Nephron (organoid): Measurements from ENCODE around the gene DPP10.

Source experiments
- H3K27ac Mint-ChIP-seq, 3 experiments: 2 replicates each; pipeline ENCODE4 v1.8.0; 2020; ENCODE audit warnings: mixed read lengths in 3 of 3, mild to moderate bottlenecking in 2 of 3, moderate library complexity in 1 of 3
- H3K27me3 Mint-ChIP-seq: 2 replicates; pipeline ENCODE4 v1.8.0; 2021; ENCODE audit warnings: low read depth, mild to moderate bottlenecking, moderate library complexity, mixed read lengths
- H3K36me3 Mint-ChIP-seq: 2 replicates; pipeline ENCODE4 v1.8.0; 2020; ENCODE audit warnings: low read depth, mixed read lengths
- H3K4me1 Mint-ChIP-seq: 2 replicates; pipeline ENCODE4 v1.8.0; 2020; ENCODE audit warnings: mixed read lengths
- H3K4me3 Mint-ChIP-seq, 3 experiments: 2 replicates each; pipeline ENCODE4 v1.8.0; 2020; ENCODE audit warnings: mild to moderate bottlenecking in 3 of 3, mixed read lengths in 3 of 3, moderate library complexity in 2 of 3
- H3K9me3 Mint-ChIP-seq: 2 replicates; pipeline ENCODE4 v1.8.0; 2020; ENCODE audit warnings: mixed read lengths
- TF ChIP-seq, protein P1 (sequence below), 3 experiments: fragments of 200-600 bp; sonication (generic); IDR thresholded peaks; one replicate each; pipeline ENCODE4 v1.5.0; 2021; ENCODE audit warnings: antibody characterized with exemption in 3 of 3; ENCODE audit not compliant: unreplicated experiment in 3 of 3

The DPP10 gene

GRCh38 chr2:114683251-114683650 lies 240.8 kb downstream of the DPP10 start:
- no peaks in the 10 kb centered on the region for H3K4me1 Mint-ChIP-seq
- H3K27me3 Mint-ChIP-seq, result no peaks in the 10 kb centered on the region
- H3K36me3 Mint-ChIP-seq, result no peaks in the 10 kb centered on the region
- H3K9me3 Mint-ChIP-seq, result no peaks in the 10 kb centered on the region
- TF ChIP-seq, protein P1, sequence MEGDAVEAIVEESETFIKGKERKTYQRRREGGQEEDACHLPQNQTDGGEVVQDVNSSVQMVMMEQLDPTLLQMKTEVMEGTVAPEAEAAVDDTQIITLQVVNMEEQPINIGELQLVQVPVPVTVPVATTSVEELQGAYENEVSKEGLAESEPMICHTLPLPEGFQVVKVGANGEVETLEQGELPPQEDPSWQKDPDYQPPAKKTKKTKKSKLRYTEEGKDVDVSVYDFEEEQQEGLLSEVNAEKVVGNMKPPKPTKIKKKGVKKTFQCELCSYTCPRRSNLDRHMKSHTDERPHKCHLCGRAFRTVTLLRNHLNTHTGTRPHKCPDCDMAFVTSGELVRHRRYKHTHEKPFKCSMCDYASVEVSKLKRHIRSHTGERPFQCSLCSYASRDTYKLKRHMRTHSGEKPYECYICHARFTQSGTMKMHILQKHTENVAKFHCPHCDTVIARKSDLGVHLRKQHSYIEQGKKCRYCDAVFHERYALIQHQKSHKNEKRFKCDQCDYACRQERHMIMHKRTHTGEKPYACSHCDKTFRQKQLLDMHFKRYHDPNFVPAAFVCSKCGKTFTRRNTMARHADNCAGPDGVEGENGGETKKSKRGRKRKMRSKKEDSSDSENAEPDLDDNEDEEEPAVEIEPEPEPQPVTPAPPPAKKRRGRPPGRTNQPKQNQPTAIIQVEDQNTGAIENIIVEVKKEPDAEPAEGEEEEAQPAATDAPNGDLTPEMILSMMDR (IDR thresholded peaks at IDR 0.05; ENCODE audit: unreplicated experiment in 3 of 3), result no peak
- H3K27ac Mint-ChIP-seq, result no peak overlapping the region
- no peak overlapping the region for H3K4me3 Mint-ChIP-seq

- H3K9me3 Mint-ChIP-seq, result no peaks in the 10 kb centered on the region
- H3K27me3 Mint-ChIP-seq, result no peaks in the 10 kb centered on the region
- no peak overlapping the region for H3K4me3 Mint-ChIP-seq
- H3K27ac Mint-ChIP-seq, result no peak overlapping the region
- TF ChIP-seq, protein P1 (IDR thresholded peaks at IDR 0.05; ENCODE audit: unreplicated experiment in 3 of 3), result no peak
- no peaks in the 10 kb centered on the region for H3K36me3 Mint-ChIP-seq
- peaks cover 8% of the 10 kb centered on the region for H3K4me1 Mint-ChIP-seq
These were observed 242.0 kb downstream of the DPP10 start for GRCh38 chr2:114684403-114684802.

- Mint-ChIP-seq H3K4me1 (peaks cover 8% of the 10 kb centered on the region), H3K4me3 (no peak overlapping the region), H3K36me3 (no peaks in the 10 kb centered on the region), H3K9me3 (no peaks in the 10 kb centered on the region), H3K27ac (no peak overlapping the region), H3K27me3 (no peaks in the 10 kb centered on the region)
- TF ChIP-seq, protein P1 (IDR thresholded peaks at IDR 0.05; ENCODE audit: unreplicated experiment in 3 of 3), result no peak
These were observed 242.7 kb downstream of the DPP10 start for GRCh38 chr2:114685102-114685501.

DNA sequence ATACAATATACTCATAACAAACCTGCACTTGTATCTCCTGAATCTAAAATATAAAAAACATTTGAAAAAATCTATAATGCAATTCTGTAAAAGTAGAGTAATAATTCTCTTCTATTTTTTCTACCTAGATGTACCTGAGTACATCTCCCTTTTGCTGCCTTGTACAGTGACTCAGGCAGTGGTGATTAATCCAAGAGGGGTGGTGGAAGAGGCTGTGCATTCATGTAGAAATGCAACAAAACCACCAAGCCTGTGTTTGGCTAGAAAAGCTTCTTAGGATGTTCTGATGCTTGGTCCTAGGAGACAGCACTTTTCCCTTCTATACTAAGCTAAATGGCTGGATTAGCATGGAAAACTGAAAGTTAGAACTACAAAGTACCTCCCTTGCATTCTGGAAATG lies 245.8 kb downstream of the DPP10 start:
- Mint-ChIP-seq H3K4me1 (peaks cover 8% of the 10 kb centered on the region), H3K9me3 (peaks cover 5% of the 10 kb centered on the region), H3K36me3 (no peaks in the 10 kb centered on the region), H3K4me3 (no peak overlapping the region), H3K27me3 (no peaks in the 10 kb centered on the region), H3K27ac (no peak overlapping the region)
- TF ChIP-seq, protein P1 (IDR thresholded peaks at IDR 0.05; ENCODE audit: unreplicated experiment in 3 of 3), result no peak

DNA sequence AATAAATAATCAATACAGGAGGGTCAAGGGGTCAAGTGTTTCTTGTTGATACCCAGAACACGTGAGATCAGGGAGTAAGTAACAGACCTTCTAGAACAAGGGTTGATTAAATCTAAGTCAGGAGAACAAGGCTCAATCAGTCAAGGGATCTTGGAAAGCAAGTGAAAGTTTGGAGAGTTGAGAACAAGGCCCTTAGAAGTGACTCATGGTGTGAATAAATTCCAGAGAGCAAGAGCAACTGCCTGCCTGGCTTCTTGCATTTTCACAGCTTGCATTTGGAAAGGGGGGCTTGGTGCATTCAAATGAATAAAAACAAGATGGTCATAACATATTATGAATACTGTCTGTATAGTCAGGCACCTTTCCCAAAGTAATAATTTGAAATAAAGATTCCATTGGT lies 256.1 kb downstream of the DPP10 start:
- no peak overlapping the region for H3K27ac Mint-ChIP-seq
- TF ChIP-seq, protein P1 (IDR thresholded peaks at IDR 0.05; ENCODE audit: unreplicated experiment in 3 of 3), result no peak

GRCh38 chr2:114699423-114699944 lies 257.0 kb downstream of the DPP10 start:
- Mint-ChIP-seq H3K27me3 (peaks cover 4% of the 10 kb centered on the region), H3K9me3 (no peaks in the 10 kb centered on the region)

More for the DNA sequence above, 256.1 kb downstream of the DPP10 start:
- Mint-ChIP-seq H3K4me3 (no peak overlapping the region), H3K4me1 (no peaks in the 10 kb centered on the region), H3K9me3 (no peaks in the 10 kb centered on the region), H3K27me3 (no peaks in the 10 kb centered on the region), H3K36me3 (no peaks in the 10 kb centered on the region)

More at GRCh38 chr2:114699423-114699944, 257.0 kb downstream of the DPP10 start:
- H3K27ac Mint-ChIP-seq, result no peak overlapping the region
- TF ChIP-seq, protein P1 (IDR thresholded peaks at IDR 0.05; ENCODE audit: unreplicated experiment in 3 of 3), result no peak
- no peak overlapping the region for H3K4me3 Mint-ChIP-seq
- H3K4me1 Mint-ChIP-seq, result no peaks in the 10 kb centered on the region
- no peaks in the 10 kb centered on the region for H3K36me3 Mint-ChIP-seq
